CD4-positive, alpha-beta T cell treated with Interferon gamma for 1 hour (primary cell): ENCODE measurements around the gene CLDND2.

Source experiments
- DNase-seq: peaks from one replicate; pipeline ENCODE4 v3.0.0-alpha.2; 2020

CLDND2 gene

DNA sequence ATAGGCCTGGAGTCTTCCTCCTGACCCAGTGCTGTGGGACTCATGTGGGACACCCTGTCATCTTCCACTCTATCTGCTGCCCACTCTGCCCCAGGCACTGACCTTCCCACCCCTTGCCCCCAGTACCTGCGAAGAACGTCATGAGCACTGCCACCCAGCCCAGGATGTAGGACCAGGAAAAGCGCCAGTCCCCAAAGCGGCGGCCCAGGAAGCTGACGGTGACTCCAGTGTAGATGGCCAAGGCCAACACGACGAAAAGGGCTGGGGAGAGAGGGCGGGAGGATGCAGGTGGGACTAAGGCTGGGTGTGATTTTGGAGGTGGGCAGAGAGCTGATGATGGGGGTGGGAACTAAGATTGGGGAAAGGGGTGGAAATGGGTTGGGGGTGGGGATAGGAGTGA, 11.6 kb upstream of the CLDND2 start:
- no peak for DNase-seq

DNA sequence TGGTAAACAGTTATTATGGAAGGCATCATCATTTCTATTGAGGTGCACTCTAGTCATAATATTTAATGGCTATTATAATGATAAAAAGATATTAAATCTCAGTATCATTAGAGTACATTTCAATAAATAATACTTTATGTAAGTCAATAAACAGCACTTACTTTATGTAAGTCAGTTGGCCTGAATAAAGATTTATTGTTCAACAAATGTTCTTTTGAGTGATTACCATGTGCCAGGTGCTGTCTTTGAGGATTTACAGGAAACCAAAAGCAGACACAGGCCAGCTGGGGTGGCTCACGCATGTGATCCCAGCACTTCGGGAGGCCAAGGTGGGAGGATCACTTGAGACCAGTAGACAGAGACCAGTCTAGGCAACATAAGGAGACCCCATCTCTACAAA, 8.6 kb upstream of the CLDND2 start:
- DNase-seq: no peak

DNA sequence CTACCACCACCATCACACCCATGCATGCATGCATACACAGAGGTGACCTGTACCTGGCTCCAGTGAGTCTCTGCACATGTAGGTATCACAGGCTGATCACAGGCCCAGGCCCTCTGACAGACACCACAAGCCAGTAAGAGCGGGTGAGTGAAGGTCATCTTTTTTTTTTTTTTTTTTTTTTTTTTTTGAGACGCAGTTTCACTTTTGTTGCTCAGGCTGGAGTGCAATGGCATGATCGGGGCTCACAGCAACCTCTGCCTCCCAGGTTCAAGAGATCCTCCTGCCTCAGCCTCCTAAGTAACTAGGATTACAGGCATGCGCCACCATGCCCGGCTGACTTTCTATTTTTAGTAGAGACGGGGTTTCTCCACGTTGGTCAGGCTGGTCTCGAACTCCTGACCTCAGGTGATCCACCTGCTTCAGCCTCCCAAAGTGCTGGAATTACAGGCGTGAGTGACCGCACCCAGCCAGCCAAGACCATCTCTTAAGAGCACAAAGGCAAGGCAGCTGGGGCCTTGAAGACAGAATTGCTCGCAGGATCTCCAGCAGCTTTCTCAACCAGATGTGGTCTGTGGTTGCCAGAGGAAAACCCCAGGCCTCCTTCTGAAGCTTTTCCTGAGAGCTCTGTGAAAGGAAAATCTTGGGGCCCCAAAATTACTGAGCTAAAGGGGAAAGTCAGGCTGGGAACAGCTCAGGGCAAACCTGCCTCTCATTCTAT, 6.9 kb upstream of the CLDND2 start:
- DNase-seq: no peak

DNA sequence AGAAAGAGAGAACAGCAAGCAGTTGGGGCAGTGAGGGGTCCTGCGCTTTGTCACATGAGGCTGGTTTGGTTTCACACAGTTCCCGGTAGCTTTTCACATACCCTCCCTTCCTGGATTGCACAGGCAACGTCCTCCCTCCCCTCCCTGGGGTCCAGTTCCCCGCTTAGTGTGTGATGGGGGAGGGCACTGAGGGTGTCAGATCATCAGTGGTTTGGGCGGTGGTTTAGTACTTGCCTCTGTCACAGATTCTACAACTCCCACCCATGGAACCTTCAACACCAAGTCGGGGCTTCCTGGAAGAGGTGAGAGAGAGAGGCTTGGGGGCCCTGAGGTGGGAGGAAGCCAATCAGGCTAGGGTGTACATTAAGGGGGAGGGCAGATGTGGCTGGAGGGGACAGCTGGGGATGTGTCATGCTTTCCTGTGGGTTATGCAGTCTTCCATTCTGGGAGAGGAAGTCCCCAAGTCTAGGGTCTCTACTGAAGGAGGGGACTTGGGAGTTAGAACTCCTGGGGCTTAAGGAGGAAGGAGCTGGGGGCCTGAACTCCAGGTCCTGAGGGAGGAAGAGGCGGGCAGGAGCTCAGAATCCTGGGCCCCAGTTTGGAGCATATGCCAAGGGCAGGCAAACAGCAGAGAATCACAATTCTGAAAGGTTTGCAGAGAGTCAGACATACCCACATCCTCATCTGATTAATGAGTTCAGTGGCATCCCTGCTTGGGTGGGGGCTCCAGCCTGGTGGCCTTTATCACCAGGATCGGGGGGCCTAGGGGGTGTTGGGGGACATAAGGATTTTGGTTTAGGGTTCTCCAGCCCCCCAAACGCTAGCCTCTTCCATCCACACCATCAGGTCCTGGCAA, 4.1 kb upstream of the CLDND2 start, which contains the start of gene NKG7:
TSS of gene NKG7 (minus strand) at position 6 of the 856 bp plus-strand sequence. CDS start 119 bp downstream, outside the sequence.
- peak; percentile 78 for DNase-seq

DNA sequence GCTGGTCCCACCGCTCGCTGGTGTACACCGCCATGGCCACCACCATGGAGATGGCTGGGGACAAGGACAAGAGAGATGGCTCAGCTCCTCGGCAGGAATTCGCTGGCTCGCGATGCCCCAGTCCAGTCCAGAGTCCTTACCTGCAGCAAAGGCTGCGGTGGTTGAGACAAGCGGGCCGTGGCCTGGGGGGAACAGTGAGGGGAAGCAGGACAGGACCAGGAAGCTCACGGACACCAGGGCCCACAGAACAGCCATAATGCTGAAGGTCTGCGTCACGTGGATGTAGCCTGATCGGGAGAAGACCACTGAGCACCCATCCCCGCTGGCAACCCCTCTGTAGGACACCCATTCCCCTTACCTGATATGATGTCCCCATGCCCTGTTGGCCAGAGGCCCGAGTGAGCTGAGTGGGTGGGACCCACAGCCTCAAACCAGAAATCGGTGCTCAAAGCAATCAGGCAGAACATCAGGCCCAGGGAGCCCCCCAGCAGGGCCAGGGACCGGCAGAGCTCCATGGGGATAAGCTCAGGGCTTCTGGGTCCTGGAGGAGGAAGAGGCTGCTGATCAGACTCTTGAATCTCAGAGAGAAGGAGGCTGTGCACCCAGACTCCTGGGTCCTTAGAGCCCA, 3.3 kb upstream of the CLDND2 start:
- DNase-seq: no peak

DNA sequence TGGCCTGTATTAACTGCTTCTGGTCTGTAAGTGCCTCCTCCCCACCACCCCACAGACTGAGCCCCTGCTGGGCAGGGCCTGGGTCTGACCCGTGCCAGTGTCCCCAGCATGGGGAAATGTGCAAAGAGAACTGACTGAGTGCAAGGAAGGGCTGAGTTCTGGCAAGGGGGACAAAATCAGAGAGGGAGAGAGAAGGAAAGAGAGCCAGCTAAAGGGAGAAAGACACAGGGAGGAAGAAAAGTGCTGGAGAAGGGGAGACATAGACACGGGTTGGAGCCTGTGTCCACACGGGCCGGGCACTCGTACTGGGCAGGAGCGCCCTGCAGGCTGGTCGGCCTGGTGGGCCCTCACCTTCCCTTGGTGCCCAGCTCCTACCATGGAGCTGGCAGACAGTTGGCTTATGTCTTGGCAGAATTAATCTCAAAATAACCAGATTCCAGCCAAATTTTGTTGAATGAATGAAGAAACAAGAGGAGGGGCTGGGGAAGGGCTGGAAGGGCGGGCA, 2.4 kb upstream of the CLDND2 start:
- no peak for DNase-seq

DNA sequence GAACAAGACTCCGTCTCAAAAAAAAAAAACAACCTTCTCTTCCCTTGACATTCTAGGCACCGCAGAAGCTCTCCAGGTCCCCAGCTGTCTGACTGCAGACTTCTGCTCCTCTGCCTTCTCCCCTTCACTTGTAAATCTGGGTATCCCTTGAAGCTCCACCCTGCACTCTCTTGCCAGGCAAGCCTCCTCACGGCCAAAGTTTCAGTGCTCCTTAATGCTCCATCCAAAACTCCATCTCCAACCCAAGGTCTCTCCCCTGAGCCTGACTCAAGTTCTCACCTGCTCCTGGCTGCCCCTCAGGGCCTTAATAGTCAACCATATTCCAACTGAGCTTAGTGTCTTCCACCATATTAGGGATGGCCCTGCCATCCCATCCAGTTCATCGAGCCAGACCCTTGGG, 1.4 kb upstream of the CLDND2 start:
- no peak for DNase-seq

DNA sequence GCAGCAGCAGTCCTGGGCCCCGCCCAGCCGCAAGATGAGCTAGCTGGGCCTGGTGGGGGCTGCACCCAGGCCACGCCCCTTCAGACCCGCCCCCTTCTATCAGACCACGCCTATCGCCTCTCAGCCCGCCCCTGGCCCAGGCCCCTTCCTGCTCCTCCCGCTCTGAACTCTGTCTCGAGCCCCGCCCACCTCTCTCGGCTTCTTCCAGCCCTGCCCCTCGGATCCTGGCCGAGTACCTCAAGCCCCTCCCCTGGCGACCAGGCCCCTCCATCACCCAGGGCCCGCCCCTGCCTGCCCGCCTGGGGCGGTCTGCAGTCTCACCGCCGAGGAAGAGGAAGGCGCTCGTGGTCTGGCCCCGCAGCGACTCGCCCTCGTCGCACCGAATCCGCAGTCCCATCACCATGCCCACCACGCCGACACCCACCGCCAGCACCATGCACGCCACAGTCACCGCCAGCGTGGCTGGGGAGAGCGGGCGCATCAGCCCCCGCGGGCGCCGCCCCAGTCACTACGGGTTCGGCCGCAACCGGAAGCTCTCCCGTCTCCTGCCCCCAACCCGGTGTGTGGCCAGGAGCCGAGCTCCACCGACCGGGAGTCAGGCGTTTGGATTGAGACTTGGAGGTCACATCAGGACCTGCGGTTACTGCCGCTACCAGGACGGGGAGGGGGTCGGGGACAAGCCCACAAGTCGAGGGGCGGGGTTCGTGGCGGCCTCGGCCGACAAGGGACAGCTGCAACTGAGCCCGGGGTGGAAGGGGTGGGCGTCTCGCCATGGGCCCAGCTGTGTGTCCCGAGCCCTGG, 1.0 kb downstream of the CLDND2 start:
- DNase-seq: peak; percentile 97

DNA sequence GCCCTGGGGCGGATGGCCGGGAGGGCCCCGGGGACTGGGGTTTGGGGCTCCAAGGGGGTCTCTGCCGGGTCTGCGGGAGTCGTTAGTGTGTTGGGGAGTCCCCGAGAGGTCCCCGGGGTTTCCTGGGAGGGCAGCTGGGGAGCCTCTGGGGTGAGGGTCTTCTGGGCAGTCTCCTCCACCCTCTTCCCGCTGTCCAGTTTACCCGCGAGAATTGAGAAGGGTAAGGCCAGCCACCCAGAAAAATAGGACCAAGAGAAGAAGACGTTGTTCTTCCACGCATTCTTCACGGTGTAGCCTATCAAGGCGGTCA, 1.6 kb downstream of the CLDND2 start:
- DNase-seq: no peak

DNA sequence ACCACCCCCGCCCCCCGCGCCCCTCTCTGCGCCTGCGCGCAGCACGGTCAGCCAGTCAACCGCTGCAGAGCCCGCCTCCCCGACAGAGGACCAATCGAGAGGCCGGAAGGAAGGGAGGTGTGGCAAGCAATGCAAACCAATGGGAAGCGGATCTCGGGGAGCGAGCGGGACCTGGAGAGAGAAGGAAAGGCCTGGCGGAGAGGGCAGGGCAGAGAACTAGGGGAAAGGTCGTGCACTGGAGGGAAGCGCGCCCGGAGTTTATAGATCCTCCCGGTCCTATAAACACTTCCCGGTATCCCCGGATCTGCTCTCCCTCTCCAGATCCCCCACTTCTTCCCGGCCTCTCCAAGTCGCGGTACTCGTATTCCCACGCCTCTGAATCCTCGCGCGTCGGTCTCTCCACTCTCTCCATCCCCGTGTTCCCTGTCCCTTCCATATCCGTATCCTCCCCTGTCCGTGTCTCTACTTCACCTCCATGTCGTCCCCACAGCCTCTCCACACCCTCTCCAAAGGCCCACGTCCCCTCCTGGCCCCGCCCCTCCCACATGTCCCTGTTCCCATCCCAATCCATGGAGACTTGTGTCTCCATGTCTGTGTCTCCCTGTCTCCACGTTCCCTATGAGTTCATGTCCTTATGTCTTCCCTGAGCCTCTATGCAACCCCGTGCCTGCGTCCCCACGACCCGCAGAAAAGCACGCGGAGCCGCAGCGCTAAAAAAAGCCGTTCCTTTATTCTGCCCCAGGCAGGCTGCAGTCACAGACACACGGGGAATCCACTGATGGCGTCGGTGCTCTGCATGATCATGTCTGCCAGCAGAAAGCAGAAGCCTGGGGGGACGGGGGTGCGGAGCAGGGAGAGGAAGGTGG, 2.2 kb downstream of the CLDND2 start:
- peak; percentile 95 for DNase-seq

DNA sequence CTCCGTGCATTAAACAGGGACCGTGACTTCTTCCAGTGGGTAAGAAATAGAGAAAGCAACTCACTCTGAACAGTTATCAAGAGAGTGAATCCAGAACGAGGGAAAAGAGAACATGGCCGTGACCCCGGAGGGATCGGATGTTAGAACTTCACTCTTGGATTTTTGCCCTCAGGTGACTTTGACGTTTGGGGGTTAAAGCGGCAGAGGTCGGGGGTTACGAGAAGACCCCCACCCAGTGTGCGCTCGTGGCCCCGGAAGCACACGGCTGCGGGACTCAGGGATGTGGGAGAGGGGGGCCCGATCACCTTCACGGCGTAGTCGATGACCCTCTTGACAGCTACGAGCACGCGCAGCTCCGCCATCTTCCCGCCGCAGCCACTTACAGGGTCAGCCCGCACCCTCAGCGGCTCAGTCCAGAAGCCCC, 2.8 kb downstream of the CLDND2 start, which contains the start of gene ETFB:
TSS of gene ETFB (minus strand) at position 424 of the 424 bp plus-strand sequence. CDS start at position 362, 62 bp downstream.
- no peak for DNase-seq

DNA sequence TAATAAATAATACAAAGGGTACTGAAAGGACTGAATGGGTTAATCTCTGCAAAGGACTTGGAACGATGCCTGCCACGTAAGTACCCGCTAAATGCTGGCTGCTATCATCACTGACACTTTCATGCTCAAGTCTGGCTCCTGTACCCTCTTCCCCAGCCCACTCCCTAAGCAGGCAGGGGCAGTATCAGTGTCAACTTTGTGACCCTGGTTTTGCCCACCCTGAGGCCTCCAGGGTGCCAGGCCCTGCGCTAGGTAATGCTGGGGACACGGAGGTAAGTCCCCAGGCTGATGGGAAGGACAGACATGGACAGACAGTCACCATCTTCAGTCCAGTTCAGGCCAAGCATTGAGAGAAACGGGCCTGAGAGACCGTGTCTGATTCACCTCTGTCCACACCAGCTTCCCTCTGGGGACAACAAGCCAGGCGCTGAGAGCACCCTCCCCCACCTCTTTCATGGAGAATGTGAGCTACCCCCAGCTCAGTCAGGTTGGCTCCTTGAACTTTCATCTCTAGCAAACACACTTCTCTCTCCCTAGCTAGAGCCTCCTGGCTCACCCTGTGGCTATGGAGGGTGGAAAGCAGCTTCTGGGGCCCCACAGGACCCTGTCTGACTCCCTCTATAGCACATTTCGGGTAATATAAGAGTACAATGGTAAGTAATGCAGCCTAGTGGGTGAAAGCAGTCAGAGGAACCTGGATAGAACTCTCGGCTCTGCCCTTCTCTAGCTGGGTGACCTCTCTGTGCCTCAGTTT, 3.4 kb downstream of the CLDND2 start:
- no peak for DNase-seq

DNA sequence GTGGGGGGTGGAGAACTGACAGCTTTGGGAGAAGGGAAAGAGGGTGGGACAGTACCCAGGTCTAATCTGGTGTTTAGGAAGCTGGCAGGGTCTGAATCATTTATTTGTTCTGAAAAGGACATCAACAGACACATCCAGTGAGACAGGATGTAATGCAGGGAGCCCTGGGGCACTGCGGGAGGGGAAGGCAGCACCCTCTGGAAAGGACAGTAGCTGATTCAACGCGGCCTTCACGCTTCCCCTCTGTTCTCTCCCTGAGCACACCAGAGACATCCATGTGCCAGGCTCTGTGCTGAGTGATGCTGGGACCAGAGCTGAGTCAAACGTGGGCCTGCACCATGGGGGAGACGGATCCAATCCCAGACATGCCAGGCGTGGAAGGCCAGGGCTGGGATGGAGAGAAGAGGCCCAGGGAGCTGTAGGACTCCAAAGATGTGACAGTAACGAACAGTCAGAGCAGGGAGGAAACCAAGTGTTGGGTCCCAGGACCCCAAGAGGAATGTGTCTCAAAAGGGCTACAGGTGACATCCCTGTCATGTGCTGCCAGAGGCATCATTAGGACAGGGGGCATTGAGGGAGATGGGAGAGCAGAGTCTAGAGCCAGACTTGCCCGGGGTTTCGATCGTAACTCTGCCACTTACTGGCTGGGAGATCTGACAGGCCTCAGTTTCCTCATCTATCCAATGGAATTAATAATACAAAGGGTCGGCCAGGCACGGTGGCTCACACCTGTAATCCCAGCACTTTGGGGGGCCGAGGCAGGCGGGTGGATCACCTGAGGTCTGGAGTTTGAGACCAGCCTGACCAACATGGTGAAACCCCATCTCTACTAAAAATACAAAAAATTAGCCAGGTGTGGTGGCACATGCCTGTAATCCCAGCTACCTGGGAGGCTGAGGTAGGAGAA, 4.3 kb downstream of the CLDND2 start:
- DNase-seq: no peak

DNA sequence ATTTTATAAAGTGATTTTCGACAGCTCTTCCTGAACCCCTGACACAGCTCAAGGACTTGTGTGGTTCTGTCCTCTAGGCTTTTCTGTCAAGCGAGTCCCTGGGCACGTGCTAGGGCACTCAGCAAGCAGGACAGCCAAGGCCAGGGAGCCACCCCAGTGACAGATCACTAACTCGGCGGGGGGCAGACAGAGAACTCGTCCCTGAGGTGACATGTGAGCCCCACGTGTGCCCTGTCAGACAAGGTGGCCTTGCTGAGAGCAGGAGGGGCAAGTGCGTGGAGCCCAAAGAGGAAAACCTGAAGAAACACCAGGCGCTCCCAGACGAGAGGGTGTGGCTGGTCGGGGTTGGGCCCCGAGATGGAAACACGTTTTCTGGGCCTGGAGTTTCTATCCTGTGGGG, 7.6 kb downstream of the CLDND2 start:
- no peak for DNase-seq

DNA sequence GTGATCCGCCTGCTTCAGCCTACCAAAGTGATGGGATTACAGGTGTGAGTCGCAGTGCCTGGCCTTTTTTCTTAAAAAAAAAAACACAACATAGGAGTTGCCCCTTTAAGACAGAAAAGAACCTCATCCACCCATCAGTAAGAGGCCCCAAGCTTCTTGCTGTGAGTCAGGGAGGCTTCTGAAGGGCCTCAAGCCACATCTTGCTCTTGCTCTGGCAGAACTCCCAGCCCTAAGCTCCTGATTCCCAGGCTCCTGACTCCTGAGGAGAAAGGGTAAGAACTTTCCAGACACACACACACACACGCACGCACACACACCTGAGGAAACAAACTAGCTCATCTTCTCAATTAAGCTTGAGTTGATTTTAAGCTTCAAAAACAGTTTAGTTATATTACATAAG, 9.5 kb downstream of the CLDND2 start:
- DNase-seq: no peak

DNA sequence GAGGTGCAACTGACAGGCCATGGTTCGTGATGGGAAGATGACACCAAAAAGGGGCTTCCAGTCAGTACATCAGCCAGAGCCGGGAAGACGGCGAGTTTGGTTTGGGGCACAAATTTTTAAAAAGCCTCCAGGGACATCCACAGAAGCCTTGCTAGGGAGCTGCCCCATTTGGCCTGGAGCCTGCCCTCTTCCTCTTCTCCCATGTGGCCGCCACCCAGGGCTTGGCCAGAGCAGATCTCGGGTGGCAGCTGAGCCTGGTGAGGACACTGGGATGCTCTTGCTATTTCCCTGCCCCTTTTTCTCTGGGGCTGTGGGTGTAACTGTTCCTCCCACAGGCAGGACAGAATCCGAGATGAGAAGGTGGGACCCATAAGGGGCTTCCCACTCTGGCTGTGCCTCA, 10.9 kb downstream of the CLDND2 start:
- no peak for DNase-seq

DNA sequence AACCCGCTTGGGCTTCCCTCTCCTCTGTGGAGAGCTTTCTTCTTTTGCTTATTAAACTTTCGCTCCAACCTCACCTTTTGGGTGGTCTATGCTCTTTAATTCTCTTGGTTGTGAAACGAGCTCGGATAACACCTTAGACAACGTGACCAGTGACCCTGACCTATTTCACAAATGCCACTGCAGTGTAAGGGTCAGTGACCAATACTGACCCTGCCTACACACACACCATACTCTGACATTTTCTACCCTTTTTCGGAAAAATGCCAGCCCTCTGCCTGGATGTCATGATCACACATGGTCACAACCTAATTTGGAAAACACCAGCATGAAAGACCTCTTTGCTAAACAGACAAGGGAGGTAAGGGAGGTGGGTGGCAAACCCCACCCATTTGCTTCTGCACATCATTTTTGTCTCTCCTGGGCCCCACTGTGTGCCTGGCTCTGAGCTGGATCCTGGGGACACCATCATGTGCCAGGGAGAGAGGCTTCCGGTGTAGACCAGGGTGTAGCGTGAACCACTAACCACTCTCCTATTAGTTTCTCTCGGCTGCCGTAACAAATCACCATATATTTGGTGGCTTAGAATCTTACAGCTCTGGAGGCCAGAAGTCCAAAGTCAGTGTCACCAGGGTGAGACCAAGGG, 12.5 kb downstream of the CLDND2 start:
- no peak for DNase-seq

DNA sequence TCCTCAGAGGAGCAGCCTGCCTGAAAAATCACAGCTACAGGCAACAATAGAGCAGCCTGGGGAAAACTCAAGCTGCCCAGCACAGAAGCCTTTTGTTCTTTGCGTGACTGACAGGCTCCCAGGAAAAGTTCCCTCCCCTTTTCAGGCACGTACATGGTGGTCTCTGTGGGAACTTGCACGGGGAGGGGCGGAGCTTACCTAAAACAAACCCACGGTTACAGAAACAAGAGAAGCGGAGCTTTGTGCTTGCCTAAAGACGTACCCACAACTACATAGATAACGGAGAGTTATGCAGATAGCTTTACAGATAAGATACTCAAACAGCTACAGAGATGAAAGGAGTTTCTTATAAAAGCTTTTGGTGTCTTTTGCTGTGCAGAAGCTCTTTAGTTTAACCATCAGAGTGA, 14.1 kb downstream of the CLDND2 start:
- peak; percentile 44 for DNase-seq

DNA sequence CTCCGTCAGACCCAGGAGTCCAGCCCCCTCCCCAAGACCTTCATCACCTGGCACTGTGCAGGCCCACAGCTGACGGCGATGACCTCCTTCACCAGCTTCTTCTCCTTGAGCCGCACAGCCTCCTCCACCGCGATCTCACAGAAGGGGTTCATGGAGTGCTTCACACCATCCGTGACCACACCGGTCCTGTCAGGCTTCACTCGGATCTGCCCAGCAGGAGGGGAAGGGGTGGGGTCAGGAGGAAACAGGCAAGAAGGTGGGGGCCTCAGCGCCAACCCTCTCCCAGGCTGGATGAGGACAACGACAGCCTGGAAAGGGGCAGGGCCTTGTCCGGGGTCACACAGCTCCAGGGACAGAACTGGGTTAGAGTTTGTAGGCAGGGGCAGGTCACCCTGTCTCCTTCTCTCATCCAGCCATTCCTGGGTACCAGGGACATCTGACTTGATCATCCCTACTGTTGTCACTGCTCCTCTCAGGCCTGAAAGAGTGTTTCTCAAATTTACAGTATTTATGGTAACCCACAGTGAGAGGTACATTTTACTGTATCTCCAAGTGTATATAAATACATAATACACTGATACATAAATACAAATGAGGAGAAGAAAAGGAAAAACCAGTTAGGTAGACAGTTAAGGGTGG, 14.6 kb downstream of the CLDND2 start:
- no peak for DNase-seq
